AG04450 (cell line): Measurements from ENCODE around the gene USP2. TPM values are rescaled to one million over a fixed set of nuclear protein-coding genes. Genes with fewer than 3 reads are reported as not detected.
A peak's percentile ranks its signal among the peaks of the same experiment; 100 is the strongest.

ENCODE experiments used
- CTCF ChIA-PET: fragments of 300-600, 350-600 bp; formaldehyde crosslinking; extraction: SDS; loops from one replicate; lab custom pipeline; 2022; ENCODE audit warnings: antibody characterized with exemption, inconsistent platforms; lab: Charles Lee
- POLR2A ChIA-PET: fragments of 350-600 bp; formaldehyde crosslinking; extraction: SDS; loops from one replicate; lab custom pipeline; 2021; ENCODE audit warnings: antibody characterized with exemption, inconsistent platforms; lab: Yijun Ruan, JAX
- DNase-seq: peaks from one replicate; pipeline ENCODE4 v3.0.0-alpha.2; 2011; ENCODE audit warnings: low read depth, low spot score
- H3K27ac ChIP-seq: one replicate; pipeline ENCODE4 v1.5.1; 2012; ENCODE audit warnings: low read depth, low read length, control low read depth
- H3K27me3 ChIP-seq: one replicate; pipeline ENCODE4 v1.6.0; 2012; ENCODE audit warnings: low read length; ENCODE audit not compliant: control insufficient read depth, insufficient read depth
- H3K4me3 ChIP-seq: 2 replicates; pipeline ENCODE4 v1.5.1; 2011; ENCODE audit warnings: mild to moderate bottlenecking, low read depth, low read length, control low read depth
- H3K9me3 ChIP-seq: 2 replicates; pipeline ENCODE4 v1.5.1; 2012; ENCODE audit warnings: low read length; ENCODE audit not compliant: control insufficient read depth, insufficient read depth
- CTCF ChIP-seq: IDR thresholded peaks from 2 replicates; pipeline ENCODE4 v1.5.1; 2011; ENCODE audit warnings: low read depth, low read length, control low read depth, inconsistent platforms
- polyA plus RNA-seq: library from polyadenylated mRNA; depleted of rRNA; stranded (reverse); fragments of >200 nt; gene quantifications from 2 replicates; pipeline ENCODE4 v1.2.3, GENCODE V29; 2011

USP2 gene
- polyA plus RNA-seq, 1 experiment = 0.32 TPM

DNA sequence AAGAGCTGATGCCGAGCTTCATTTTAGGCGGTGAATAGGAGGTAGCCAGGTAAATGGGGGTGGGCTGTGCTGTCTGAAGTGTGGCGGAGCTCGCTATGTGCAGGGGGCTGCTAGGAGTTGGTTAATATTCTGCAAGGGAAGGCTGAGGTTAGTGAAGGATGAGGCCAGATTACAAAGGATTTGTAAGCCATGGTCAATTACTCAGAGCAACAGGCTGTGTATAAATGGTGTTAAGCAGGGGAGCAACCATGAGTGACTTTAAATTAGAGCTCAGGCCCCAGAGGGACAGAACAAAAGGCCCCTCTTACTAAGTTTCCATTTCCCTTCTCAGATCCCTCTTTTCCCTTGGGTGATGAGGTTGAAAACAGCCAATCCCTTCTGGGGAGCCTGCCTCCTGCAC, 57.3 kb downstream of the USP2 start:
- CTCF ChIA-PET = interaction anchor here (0.6 to 8.8 kb wide), 38 partner anchors 9 to 293 kb away, joined by 3 to 161 read pairs (median 4); partner anchors contain the start of genes C1QTNF5, CBL, DPAGT1 and HYOU1
- no peak for TF ChIP-seq CTCF
- no peak overlapping the region for H3K27ac ChIP-seq
- no peaks in the 10 kb centered on the region for H3K9me3 ChIP-seq
- H3K27me3 ChIP-seq = no peaks in the 10 kb centered on the region
- POLR2A ChIA-PET = no interaction called here
- no peak for DNase-seq
- H3K4me3 ChIP-seq = no peak overlapping the region

DNA sequence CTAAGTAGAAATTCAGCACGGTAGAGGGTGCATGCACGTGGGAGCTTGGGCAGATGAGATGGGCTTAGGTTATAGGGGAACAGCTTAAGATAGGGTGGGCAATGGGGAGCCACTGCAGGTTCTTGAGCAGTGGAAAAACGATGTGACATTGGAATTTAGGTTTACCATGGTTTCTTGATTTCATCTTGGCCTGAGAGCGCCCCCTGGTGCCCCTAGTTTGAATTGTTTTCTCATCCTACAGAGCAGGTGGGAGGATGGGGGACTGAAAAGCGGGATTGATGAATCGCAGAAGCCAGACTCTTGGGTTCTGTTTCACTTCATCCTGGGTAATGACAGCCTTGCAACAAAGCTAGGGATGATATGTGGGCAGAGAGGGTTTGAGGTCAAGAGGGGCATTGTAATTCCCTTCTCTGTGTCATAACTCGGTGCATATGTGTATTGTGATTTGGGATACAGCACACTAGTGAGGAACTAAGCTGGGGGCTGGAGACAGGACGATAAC, 57.9 kb downstream of the USP2 start:
- DNase-seq = no peak
- ChIA-PET CTCF (interaction anchor here (0.6 to 8.8 kb wide), 49 partner anchors 8 to 1121 kb away, joined by 3 to 161 read pairs (median 4); partner anchors contain the start of genes C1QTNF5, CBL, DPAGT1 and HINFP), POLR2A (no interaction called here)
- TF ChIP-seq CTCF = peak; percentile 81
- H3K4me3 ChIP-seq = no peak overlapping the region
- H3K9me3 ChIP-seq = no peaks in the 10 kb centered on the region
- H3K27me3 ChIP-seq = no peaks in the 10 kb centered on the region
- H3K27ac ChIP-seq = no peak overlapping the region

GRCh38 chr11:119322921-119323531, 58.5 kb downstream of the USP2 start:
- CTCF ChIA-PET = interaction anchor here (0.6 to 8.8 kb wide), 37 partner anchors 8 to 1122 kb away, joined by 3 to 161 read pairs (median 5); partner anchors contain the start of genes C1QTNF5, CBL, DPAGT1 and HINFP
- POLR2A ChIA-PET = interaction anchor here (2.0 kb wide), 1 partner anchor 18 kb away, joined by 4 read pairs; the partner anchor contains the start of gene C1QTNF5
- no peak for DNase-seq

DNA sequence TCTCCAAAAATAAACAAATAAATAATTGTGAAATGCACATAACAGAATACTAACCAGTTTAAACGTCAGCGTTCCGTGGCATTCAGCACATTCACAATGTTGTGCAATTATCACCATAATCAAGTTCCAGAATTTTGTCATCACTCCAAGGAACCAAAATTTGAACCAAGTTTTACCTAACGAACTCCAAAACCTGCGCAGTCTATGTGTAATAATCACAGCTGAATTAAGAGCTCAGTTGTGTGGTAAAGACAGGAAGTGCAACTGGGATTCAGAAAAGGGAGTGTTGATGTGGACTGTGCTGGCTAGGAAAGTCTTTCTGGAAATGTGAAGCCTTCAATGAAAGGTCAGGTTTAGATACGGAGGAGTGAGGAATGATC, 59.1 kb downstream of the USP2 start:
- TF ChIP-seq CTCF = no peak; the same call in 1 of the 2 replicates
- no peak overlapping the region for H3K27ac ChIP-seq
- no peak overlapping the region for H3K4me3 ChIP-seq

More at GRCh38 chr11:119322921-119323531, 58.5 kb downstream of the USP2 start:
- H3K4me3 ChIP-seq = no peak overlapping the region
- H3K9me3 ChIP-seq = no peaks in the 10 kb centered on the region
- no peak for TF ChIP-seq CTCF
- no peak overlapping the region for H3K27ac ChIP-seq
- H3K27me3 ChIP-seq = no peaks in the 10 kb centered on the region

More for the DNA sequence above, 59.1 kb downstream of the USP2 start:
- POLR2A ChIA-PET = interaction anchor here (2.0 to 2.6 kb wide), 2 partner anchors 15 to 18 kb away, joined by 4 to 34 read pairs; partner anchors contain the start of gene C1QTNF5
- no peak for DNase-seq
- no peaks in the 10 kb centered on the region for H3K27me3 ChIP-seq
- no peaks in the 10 kb centered on the region for H3K9me3 ChIP-seq
- CTCF ChIA-PET = interaction anchor here (1.1 to 8.8 kb wide), 11 partner anchors 11 to 213 kb away, joined by 3 to 161 read pairs (median 28); partner anchors contain the start of genes C1QTNF5, CBL and RNF26
